Natural killer cell treated with Interleukin-12 subunit alpha and Interleukin-12 subunit beta and Interleukin-15 and Interleukin-18, amount 100 ng/mL, for 72 hours (primary cell): ENCODE results near the gene DTYMK. TPM values are rescaled to one million over a fixed set of nuclear protein-coding genes. Genes with fewer than 3 reads are reported as not detected.

ENCODE experiments used
- ATAC-seq, 2 donors: fragments of 150-1000 bp; cut with Tn5 transposase in 1 of 2; sonication (Bioruptor Pico), chemical (Tn5 transposase) in 1 of 2; 2 replicates each; pipeline ENCODE4 v1.10.0; 2021
- DNase-seq: peaks from one replicate; pipeline ENCODE4 v3.0.0; 2022; ENCODE audit warnings: low spot score
- H3K27ac Mint-ChIP-seq, 2 donors: 1 replicate in 1 of 2; 2 replicates in 1 of 2; pipeline ENCODE4 v1.8.0; 2022; ENCODE audit warnings: mixed read lengths in 2 of 2, mild to moderate bottlenecking in 1 of 2, moderate library complexity in 1 of 2
- H3K27me3 Mint-ChIP-seq, 2 donors: 1 replicate in 1 of 2; 2 replicates in 1 of 2; pipeline ENCODE4 v1.8.0; 2022; ENCODE audit warnings: mixed read lengths in 2 of 2
- H3K36me3 Mint-ChIP-seq: one replicate; pipeline ENCODE4 v1.8.0; 2022; ENCODE audit warnings: mixed read lengths
- H3K4me1 Mint-ChIP-seq, 2 donors: 1 replicate in 1 of 2; 2 replicates in 1 of 2; pipeline ENCODE4 v1.8.0; 2022; ENCODE audit warnings: low read depth in 2 of 2, mixed read lengths in 2 of 2, mild to moderate bottlenecking in 1 of 2
- H3K4me3 Mint-ChIP-seq: one replicate; pipeline ENCODE4 v1.8.0; 2022; ENCODE audit warnings: mixed read lengths
- H3K9me3 Mint-ChIP-seq: 2 replicates; pipeline ENCODE4 v1.8.0; 2022; ENCODE audit warnings: mixed read lengths
- total RNA-seq, 2 donors: library from RNA; stranded (reverse); gene quantifications; one replicate each; pipeline ENCODE4 v1.2.3, GENCODE V29; 2022

DTYMK gene
- total RNA-seq, 2 donors from 2014 or later: 65.1 to 155 TPM

- Mint-ChIP-seq H3K27ac (no peak overlapping the region), H3K9me3 (no peaks in the 10 kb centered on the region), H3K27me3 (no peaks in the 10 kb centered on the region), H3K36me3 (no peaks in the 10 kb centered on the region), H3K4me3 (no peak overlapping the region), H3K4me1 (peaks cover 0 to 10% of the 10 kb centered on the region in 2 donors)
- DNase-seq (no peak), ATAC-seq (no peak)
Observed at GRCh38 chr2:241692448-241692847, 5.8 kb upstream of the DTYMK start.

- no peak for ATAC-seq
- Mint-ChIP-seq H3K4me1 (peaks cover 7 to 8% of the 10 kb centered on the region in 2 donors), H3K4me3 (no peak overlapping the region), H3K27ac (no peak overlapping the region), H3K36me3 (no peaks in the 10 kb centered on the region), H3K27me3 (no peaks in the 10 kb centered on the region), H3K9me3 (no peaks in the 10 kb centered on the region)
- no peak for DNase-seq
Observed at GRCh38 chr2:241690202-241690717, 3.6 kb upstream of the DTYMK start.

GRCh38 chr2:241689306-241689705 lies 2.7 kb upstream of the DTYMK start:
- no peak for ATAC-seq
- peak overlapping the region; percentile 58 for H3K4me3 Mint-ChIP-seq
- H3K36me3 Mint-ChIP-seq: peaks cover 4% of the 10 kb centered on the region
- no peaks in the 10 kb centered on the region for H3K9me3 Mint-ChIP-seq
- H3K27ac Mint-ChIP-seq: no peak overlapping the region
- peaks cover 8 to 10% of the 10 kb centered on the region in 2 donors for H3K4me1 Mint-ChIP-seq
- H3K27me3 Mint-ChIP-seq: no peaks in the 10 kb centered on the region
- no peak for DNase-seq

GRCh38 chr2:241686324-241686649 lies 328 bp downstream of the DTYMK start:
- Mint-ChIP-seq H3K4me3 (peak overlapping the region; percentile 87), H3K27me3 (no peaks in the 10 kb centered on the region), H3K4me1 (peaks cover 6 to 16% of the 10 kb centered on the region in 2 donors), H3K36me3 (peaks cover 17% of the 10 kb centered on the region), H3K9me3 (no peaks in the 10 kb centered on the region), H3K27ac (peak overlapping the region; percentile 75 to 83)
- ATAC-seq (peak in 1 of 2 donors; percentile 23), DNase-seq (no peak)

GRCh38 chr2:241680827-241681599 lies 5.6 kb downstream of the DTYMK start:
- Mint-ChIP-seq H3K4me1 (peaks cover 2 to 18% of the 10 kb centered on the region in 2 donors), H3K27ac (peak overlapping the region in 1 of 2 donors; percentile 8), H3K27me3 (no peaks in the 10 kb centered on the region), H3K36me3 (peaks cover 23% of the 10 kb centered on the region), H3K4me3 (no peak overlapping the region), H3K9me3 (no peaks in the 10 kb centered on the region)
- ATAC-seq (no peak), DNase-seq (no peak)

GRCh38 chr2:241680044-241680443 lies 6.6 kb downstream of the DTYMK start:
- Mint-ChIP-seq H3K27me3 (no peaks in the 10 kb centered on the region), H3K9me3 (no peaks in the 10 kb centered on the region), H3K4me3 (no peak overlapping the region), H3K27ac (no peak overlapping the region), H3K4me1 (peaks cover 0 to 14% of the 10 kb centered on the region in 2 donors), H3K36me3 (peaks cover 23% of the 10 kb centered on the region)
- no peak for ATAC-seq
- DNase-seq: no peak

GRCh38 chr2:241678784-241679540 lies 7.7 kb downstream of the DTYMK start:
- ATAC-seq: no peak
- Mint-ChIP-seq H3K4me1 (peaks cover 0 to 7% of the 10 kb centered on the region in 2 donors), H3K36me3 (peaks cover 16% of the 10 kb centered on the region), H3K27ac (peak overlapping the region in 1 of 2 donors; percentile 19), H3K27me3 (no peaks in the 10 kb centered on the region), H3K9me3 (no peaks in the 10 kb centered on the region), H3K4me3 (no peak overlapping the region)
- no peak for DNase-seq

- Mint-ChIP-seq H3K9me3 (no peaks in the 10 kb centered on the region), H3K27me3 (no peaks in the 10 kb centered on the region), H3K4me1 (peaks cover 6 to 11% of the 10 kb centered on the region in 2 donors), H3K27ac (no peak overlapping the region), H3K4me3 (no peak overlapping the region), H3K36me3 (peaks cover 15% of the 10 kb centered on the region)
- DNase-seq (no peak), ATAC-seq (no peak)
Observed at GRCh38 chr2:241678307-241678706, 8.3 kb downstream of the DTYMK start.

GRCh38 chr2:241677392-241677791 lies 9.2 kb downstream of the DTYMK start:
- no peaks in the 10 kb centered on the region for H3K27me3 Mint-ChIP-seq
- H3K36me3 Mint-ChIP-seq: peaks cover 15% of the 10 kb centered on the region
- ATAC-seq (no peak), DNase-seq (no peak)
- no peak overlapping the region for H3K27ac Mint-ChIP-seq
- H3K9me3 Mint-ChIP-seq: no peaks in the 10 kb centered on the region
- peaks cover 12% of the 10 kb centered on the region in 2 donors for H3K4me1 Mint-ChIP-seq
- no peak overlapping the region for H3K4me3 Mint-ChIP-seq

GRCh38 chr2:241676665-241677064 lies 9.9 kb downstream of the DTYMK start:
- Mint-ChIP-seq H3K4me1 (peaks cover 12 to 14% of the 10 kb centered on the region in 2 donors), H3K27ac (no peak overlapping the region), H3K27me3 (no peaks in the 10 kb centered on the region), H3K9me3 (no peaks in the 10 kb centered on the region), H3K4me3 (no peak overlapping the region), H3K36me3 (peaks cover 10% of the 10 kb centered on the region)
- no peak for ATAC-seq
- DNase-seq: no peak

- H3K4me3 Mint-ChIP-seq: no peak overlapping the region
- no peak for ATAC-seq
- peaks cover 11 to 14% of the 10 kb centered on the region in 2 donors for H3K4me1 Mint-ChIP-seq
- H3K27ac Mint-ChIP-seq: no peak overlapping the region
- H3K9me3 Mint-ChIP-seq: no peaks in the 10 kb centered on the region
- no peak for DNase-seq
- peaks cover 5% of the 10 kb centered on the region for H3K36me3 Mint-ChIP-seq
- H3K27me3 Mint-ChIP-seq: no peaks in the 10 kb centered on the region
Observed at GRCh38 chr2:241675885-241676284, 10.7 kb downstream of the DTYMK start.

- H3K27me3 Mint-ChIP-seq: no peaks in the 10 kb centered on the region
- DNase-seq: no peak
- H3K27ac Mint-ChIP-seq: peak overlapping the region in 1 of 2 donors; percentile 59
- peaks cover 7 to 14% of the 10 kb centered on the region in 2 donors for H3K4me1 Mint-ChIP-seq
- H3K4me3 Mint-ChIP-seq: no peak overlapping the region
- no peak for ATAC-seq
- no peaks in the 10 kb centered on the region for H3K36me3 Mint-ChIP-seq
- no peaks in the 10 kb centered on the region for H3K9me3 Mint-ChIP-seq
Observed at GRCh38 chr2:241673797-241674725, 12.6 kb downstream of the DTYMK start.

- Mint-ChIP-seq H3K27me3 (no peaks in the 10 kb centered on the region), H3K4me1 (peaks cover 7 to 14% of the 10 kb centered on the region in 2 donors), H3K36me3 (no peaks in the 10 kb centered on the region), H3K9me3 (no peaks in the 10 kb centered on the region), H3K4me3 (no peak overlapping the region), H3K27ac (no peak overlapping the region)
- DNase-seq: no peak
- ATAC-seq: no peak
Observed at GRCh38 chr2:241673189-241673663, 13.4 kb downstream of the DTYMK start.
